Endothelial cell of umbilical vein (primary cell): ENCODE results near the gene BRICD5. TPM values are rescaled to one million over a fixed set of nuclear protein-coding genes. Genes with fewer than 3 reads are reported as not detected.

Source experiments
- BruUV-seq: library from RNA; stranded (reverse); fragments of 400-500 nt; replicated peaks from 2 replicates; lab custom pipeline; 2021; lab: Mats Ljungman, UMichigan
- CTCF ChIA-PET: fragments of 300-600, 350-600 bp; sonication (Branson Sonifier 250); formaldehyde crosslinking; loops from one replicate; lab custom pipeline; 2021; ENCODE audit warnings: antibody characterized with exemption, inconsistent platforms; lab: Charles Lee
- POLR2A ChIA-PET: fragments of 300-600, 350-600 bp; sonication (Branson Sonifier 250); formaldehyde crosslinking; loops from one replicate; lab custom pipeline; 2021; ENCODE audit warnings: antibody characterized with exemption, inconsistent platforms; lab: Charles Lee
- DNase-seq: peaks from one replicate; pipeline ENCODE4 v3.0.0-alpha.2; 2011; ENCODE audit warnings: low read depth, low spot score
- FAIRE-seq: peaks from 2 replicates; lab custom pipeline; 2011; peaks lifted over from hg19 to GRCh38; lab: Jason Lieb, UNC
- H2AFZ ChIP-seq: 2 replicates; pipeline ENCODE4 v1.6.0; 2012; ENCODE audit warnings: low read depth, low read length, control low read depth, inconsistent platforms
- H3K27ac ChIP-seq: 2 replicates; pipeline ENCODE4 v1.5.1; 2011; ENCODE audit warnings: low read depth, mild to moderate bottlenecking, control low read depth, low read length, moderate library complexity; ENCODE audit not compliant: insufficient read depth
- H3K27me3 ChIP-seq, 2 experiments: 2 replicates each; pipeline versions ENCODE4 v1.6.0 to v1.6.1; 2011; ENCODE audit warnings: low read length in 2 of 2, mixed read lengths in 1 of 2; ENCODE audit not compliant: control insufficient read depth in 2 of 2, insufficient read depth in 2 of 2
- H3K36me3 ChIP-seq, 2 experiments: 2 replicates in 1 of 2; 3 replicates in 1 of 2; pipeline ENCODE4 v1.5.1; 2011; ENCODE audit warnings: low read length in 2 of 2, mild to moderate bottlenecking in 1 of 2, moderate library complexity in 1 of 2; ENCODE audit not compliant: control insufficient read depth in 2 of 2, insufficient read depth in 2 of 2; ENCODE audit errors: extremely low read depth in 1 of 2
- H3K4me1 ChIP-seq: 3 replicates; pipeline ENCODE4 v1.5.1; 2011; ENCODE audit warnings: mild to moderate bottlenecking, low read length; ENCODE audit not compliant: control insufficient read depth, insufficient read depth; ENCODE audit errors: extremely low read depth
- H3K4me2 ChIP-seq: 2 replicates; pipeline ENCODE4 v1.6.1; 2011; ENCODE audit warnings: low read length, control low read depth, mixed read lengths; ENCODE audit not compliant: insufficient read depth
- H3K4me3 ChIP-seq, 3 experiments: fragments of 200-600 bp in 1 of 3; sonication (generic), shearing (Covaris generic) in 1 of 3; replicated peaks in 1 of 3; 2 replicates each; pipeline ENCODE4 v1.5.1; 2011 to 2016; ENCODE audit warnings: control low read depth in 3 of 3, low read length in 3 of 3, mild to moderate bottlenecking in 2 of 3, inconsistent platforms in 1 of 3, low read depth in 1 of 3, moderate library complexity in 1 of 3; ENCODE audit not compliant: insufficient read depth in 1 of 3
- H3K79me2 ChIP-seq: 2 replicates; pipeline ENCODE4 v1.6.0; 2012; ENCODE audit warnings: low read length, inconsistent platforms; ENCODE audit not compliant: control insufficient read depth, insufficient read depth
- H3K9ac ChIP-seq: replicated peaks from 2 replicates; pipeline ENCODE3; 2011; ENCODE audit warnings: low read length, control low read depth; ENCODE audit not compliant: insufficient read depth; ENCODE audit errors: extremely low read depth
- H3K9me1 ChIP-seq: replicated peaks from 3 replicates; pipeline ENCODE4 v1.6.0; 2011; ENCODE audit warnings: mild to moderate bottlenecking, low read length; ENCODE audit not compliant: control insufficient read depth, insufficient read depth; ENCODE audit errors: extremely low read depth
- H3K9me3 ChIP-seq: replicated peaks from 2 replicates; pipeline ENCODE4 v1.5.1; 2012; ENCODE audit warnings: low read length, inconsistent platforms; ENCODE audit not compliant: control insufficient read depth, insufficient read depth
- H4K20me1 ChIP-seq: replicated peaks from 2 replicates; pipeline ENCODE3; 2011; ENCODE audit warnings: mild to moderate bottlenecking, low read length; ENCODE audit not compliant: control insufficient read depth, insufficient read depth; ENCODE audit errors: extremely low read depth
- EZH2 ChIP-seq: IDR thresholded peaks from 2 replicates; pipeline ENCODE4 v1.6.1; 2012; ENCODE audit warnings: borderline replicate concordance, low read depth, mild to moderate bottlenecking, moderate library complexity, low read length, inconsistent platforms; ENCODE audit not compliant: severe bottlenecking
- FOS ChIP-seq: IDR thresholded peaks from 2 replicates; pipeline ENCODE4 v1.6.1; 2011; ENCODE audit warnings: mild to moderate bottlenecking, low read length, moderate library complexity, borderline replicate concordance; ENCODE audit not compliant: insufficient read depth
- GATA2 ChIP-seq: IDR thresholded peaks from 2 replicates; pipeline ENCODE4 v1.7.0; 2011; ENCODE audit warnings: low read depth, mild to moderate bottlenecking, moderate library complexity, mixed read lengths, low read length; ENCODE audit not compliant: insufficient read length, insufficient read depth
- JUN ChIP-seq: IDR thresholded peaks from 2 replicates; pipeline ENCODE4 v1.6.1; 2011; ENCODE audit warnings: borderline replicate concordance, low read depth; ENCODE audit not compliant: insufficient read length, insufficient read depth
- MYC ChIP-seq: IDR thresholded peaks from one replicate; pipeline ENCODE4 v1.6.1; 2011; ENCODE audit warnings: mild to moderate bottlenecking, low read depth, low read length
- POLR2A ChIP-seq: IDR thresholded peaks from 2 replicates; pipeline ENCODE4 v1.6.1; 2012; ENCODE audit warnings: low read depth, mild to moderate bottlenecking, control low read depth, low read length
- POLR2AphosphoS5 ChIP-seq: IDR thresholded peaks from 2 replicates; pipeline ENCODE4 v1.6.1; 2012; ENCODE audit warnings: low read depth, mild to moderate bottlenecking, control low read depth, low read length, moderate library complexity; ENCODE audit not compliant: insufficient read depth
- dilution Hi-C: fragments of 300-500 bp; cut with MboI; formaldehyde crosslinking; loops from one replicate; pipeline ENCODE4 v1.15.0; 2019; ENCODE audit warnings: low sequenced_read_pairs; ENCODE audit not compliant: extremely low pct_ligation_motif_present
- intact Hi-C: fragments of 100-400 bp; cut with micrococcal nuclease; formaldehyde crosslinking; loops from one replicate; pipeline ENCODE4 v1.10.0; 2022
- polyA plus RNA-seq, 4 experiments: library from polyadenylated mRNA; depleted of rRNA in 3 of 4; stranded (reverse) in 3 of 4; unstranded in 1 of 4; fragments of >200 nt; gene quantifications; 2 replicates each; pipeline versions ENCODE4 v1.2.1 to v1.2.3, GENCODE V29; 2011 to 2012; ENCODE audit warnings: missing spikeins in 1 of 4
- total RNA-seq: library from RNA; stranded (reverse); gene quantifications from 2 replicates; pipeline ENCODE4 v1.2.3, GENCODE V29; 2021
- TF ChIP-seq, protein P1 (sequence below): IDR thresholded peaks from 2 replicates; pipeline ENCODE4 v1.6.1; 2011; ENCODE audit not compliant: insufficient read depth, insufficient read length
- TF ChIP-seq, protein P2 (sequence below), 2 donors: IDR thresholded peaks; 1 replicate in 1 of 2; 2 replicates in 1 of 2; pipeline ENCODE4 v1.5.1; 2011; ENCODE audit warnings: low read length in 2 of 2, mild to moderate bottlenecking in 2 of 2, moderate library complexity in 2 of 2, control low read depth in 1 of 2, inconsistent platforms in 1 of 2, low read depth in 1 of 2; ENCODE audit not compliant: insufficient read depth in 1 of 2; ENCODE audit errors: extremely low read depth in 1 of 2

Gene BRICD5
- total and polyA plus RNA-seq, 2 donors (not counting 3 experiments of a cell fraction or from before 2014, with no cell fraction given) = 5.6 to 8.4 TPM

DNA sequence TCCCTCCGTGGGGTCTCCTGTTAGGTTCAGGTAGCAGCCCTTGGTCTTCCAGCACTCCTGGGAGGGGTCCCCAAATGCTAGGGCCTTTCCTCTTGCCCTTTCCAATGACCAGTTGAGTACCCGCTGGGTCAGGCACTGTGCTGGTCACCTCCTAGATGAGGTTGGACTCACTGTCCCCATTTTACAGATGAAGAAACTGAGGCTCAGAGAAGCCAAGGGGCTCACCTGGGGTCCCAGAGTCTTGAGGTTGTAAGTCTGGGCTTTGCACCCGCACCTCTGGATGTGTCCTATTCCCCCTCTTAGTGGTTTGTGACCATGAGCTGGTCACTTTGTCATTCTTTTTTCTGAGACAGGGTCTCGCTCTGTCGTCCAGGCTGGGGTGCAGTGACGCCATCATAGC is 12.9 kb downstream of the BRICD5 start:
- ChIA-PET CTCF (no interaction called here), POLR2A (no interaction called here)
- TF ChIP-seq, protein P1, sequence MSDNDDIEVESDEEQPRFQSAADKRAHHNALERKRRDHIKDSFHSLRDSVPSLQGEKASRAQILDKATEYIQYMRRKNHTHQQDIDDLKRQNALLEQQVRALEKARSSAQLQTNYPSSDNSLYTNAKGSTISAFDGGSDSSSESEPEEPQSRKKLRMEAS = no peak
- TF ChIP-seq POLR2AphosphoS5 (no peak), GATA2 (no peak), MYC (no peak), JUN (no peak), FOS (no peak), POLR2A (no peak), EZH2 (no peak)
- TF ChIP-seq, protein P2, sequence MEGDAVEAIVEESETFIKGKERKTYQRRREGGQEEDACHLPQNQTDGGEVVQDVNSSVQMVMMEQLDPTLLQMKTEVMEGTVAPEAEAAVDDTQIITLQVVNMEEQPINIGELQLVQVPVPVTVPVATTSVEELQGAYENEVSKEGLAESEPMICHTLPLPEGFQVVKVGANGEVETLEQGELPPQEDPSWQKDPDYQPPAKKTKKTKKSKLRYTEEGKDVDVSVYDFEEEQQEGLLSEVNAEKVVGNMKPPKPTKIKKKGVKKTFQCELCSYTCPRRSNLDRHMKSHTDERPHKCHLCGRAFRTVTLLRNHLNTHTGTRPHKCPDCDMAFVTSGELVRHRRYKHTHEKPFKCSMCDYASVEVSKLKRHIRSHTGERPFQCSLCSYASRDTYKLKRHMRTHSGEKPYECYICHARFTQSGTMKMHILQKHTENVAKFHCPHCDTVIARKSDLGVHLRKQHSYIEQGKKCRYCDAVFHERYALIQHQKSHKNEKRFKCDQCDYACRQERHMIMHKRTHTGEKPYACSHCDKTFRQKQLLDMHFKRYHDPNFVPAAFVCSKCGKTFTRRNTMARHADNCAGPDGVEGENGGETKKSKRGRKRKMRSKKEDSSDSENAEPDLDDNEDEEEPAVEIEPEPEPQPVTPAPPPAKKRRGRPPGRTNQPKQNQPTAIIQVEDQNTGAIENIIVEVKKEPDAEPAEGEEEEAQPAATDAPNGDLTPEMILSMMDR (IDR thresholded peaks at IDR 0.05; ENCODE audit: extremely low read depth in 1 of 2, insufficient read depth in 1 of 2, low read depth in 1 of 2, low read length in 2 of 2) = no peak
- Histone ChIP-seq H3K27ac (no peak overlapping the region), H2AFZ (no peak overlapping the region), H3K4me2 (no peak overlapping the region), H3K79me2 (no peaks in the 10 kb centered on the region), H3K9me3 (no peaks in the 10 kb centered on the region), H3K27me3 (peaks cover 28 to 39% of the 10 kb centered on the region in 2 experiments), H3K9ac (no peak overlapping the region), H3K4me1 (no peaks in the 10 kb centered on the region), H4K20me1 (no peaks in the 10 kb centered on the region), H3K4me3 (no peak overlapping the region), H3K9me1 (no peaks in the 10 kb centered on the region), H3K36me3 (no peaks in the 10 kb centered on the region)
- dilution Hi-C loops = no loop called here
- intact Hi-C loops = loop anchor here (5.0 kb wide), 1 partner anchor 55 kb away; the partner anchor contains the start of gene ECI1
- no TSS peak for BruUV-seq
- FAIRE-seq (no peak), DNase-seq (no peak)
